AG04449 (cell line): Measurements from ENCODE around the gene JAM3.
"Not testable (repeated sequence)": the region's sequence is repeated elsewhere in the genome, so short reads cannot be mapped to it uniquely, and the experiment has no call there.

Source experiments
- CTCF ChIA-PET: fragments of 350-600 bp; formaldehyde crosslinking; extraction: SDS; loops from one replicate; lab custom pipeline; 2021; ENCODE audit warnings: antibody characterized with exemption; lab: Yijun Ruan, JAX
- POLR2A ChIA-PET: fragments of 400-600, 350-600 bp; formaldehyde crosslinking; extraction: SDS; loops from one replicate; lab custom pipeline; 2020; ENCODE audit warnings: antibody characterized with exemption, inconsistent platforms; lab: Yijun Ruan, JAX
- DNase-seq: peaks from one replicate; pipeline ENCODE4 v3.0.0-alpha.2; 2010; ENCODE audit warnings: low read depth, low spot score
- H3K4me3 ChIP-seq: 2 replicates; pipeline ENCODE4 v1.5.1; 2011; ENCODE audit warnings: low read depth, mild to moderate bottlenecking, control low read depth, low read length
- TF ChIP-seq, protein P1 (sequence below): IDR thresholded peaks from one replicate; pipeline ENCODE4 v1.5.1; 2011; ENCODE audit warnings: mild to moderate bottlenecking, moderate library complexity, low read length, control low read depth, inconsistent platforms; ENCODE audit not compliant: insufficient read depth; ENCODE audit errors: missing control alignments

The JAM3 gene

GRCh38 chr11:134178032-134178674, 109.3 kb downstream of the JAM3 start:
- POLR2A ChIA-PET: no interaction called here
- CTCF ChIA-PET: interaction anchor here (0.8 to 1.0 kb wide), 2 partner anchors 9 to 29 kb away, joined by 3 to 4 read pairs; no protein-coding TSS in a partner anchor
- TF ChIP-seq, protein P1, sequence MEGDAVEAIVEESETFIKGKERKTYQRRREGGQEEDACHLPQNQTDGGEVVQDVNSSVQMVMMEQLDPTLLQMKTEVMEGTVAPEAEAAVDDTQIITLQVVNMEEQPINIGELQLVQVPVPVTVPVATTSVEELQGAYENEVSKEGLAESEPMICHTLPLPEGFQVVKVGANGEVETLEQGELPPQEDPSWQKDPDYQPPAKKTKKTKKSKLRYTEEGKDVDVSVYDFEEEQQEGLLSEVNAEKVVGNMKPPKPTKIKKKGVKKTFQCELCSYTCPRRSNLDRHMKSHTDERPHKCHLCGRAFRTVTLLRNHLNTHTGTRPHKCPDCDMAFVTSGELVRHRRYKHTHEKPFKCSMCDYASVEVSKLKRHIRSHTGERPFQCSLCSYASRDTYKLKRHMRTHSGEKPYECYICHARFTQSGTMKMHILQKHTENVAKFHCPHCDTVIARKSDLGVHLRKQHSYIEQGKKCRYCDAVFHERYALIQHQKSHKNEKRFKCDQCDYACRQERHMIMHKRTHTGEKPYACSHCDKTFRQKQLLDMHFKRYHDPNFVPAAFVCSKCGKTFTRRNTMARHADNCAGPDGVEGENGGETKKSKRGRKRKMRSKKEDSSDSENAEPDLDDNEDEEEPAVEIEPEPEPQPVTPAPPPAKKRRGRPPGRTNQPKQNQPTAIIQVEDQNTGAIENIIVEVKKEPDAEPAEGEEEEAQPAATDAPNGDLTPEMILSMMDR: no peak

GRCh38 chr11:134181707-134182106, 112.8 kb downstream of the JAM3 start:
- H3K4me3 ChIP-seq: no peak overlapping the region
- TF ChIP-seq, protein P1: no peak
- no peak for DNase-seq
- POLR2A ChIA-PET: no interaction called here
- CTCF ChIA-PET: interaction anchor here (1.3 kb wide), 1 partner anchor 12 kb away, joined by 3 read pairs; no protein-coding TSS in a partner anchor

More at GRCh38 chr11:134178032-134178674, 109.3 kb downstream of the JAM3 start:
- DNase-seq: no peak
- no peak overlapping the region for H3K4me3 ChIP-seq

GRCh38 chr11:134188092-134188491, 119.2 kb downstream of the JAM3 start:
- DNase-seq, POLR2A ChIA-PET, H3K4me3 ChIP-seq: not testable (repeated sequence)
- CTCF ChIA-PET: interaction anchor here (0.6 to 0.9 kb wide), 2 partner anchors 9 to 33 kb away, joined by 3 to 4 read pairs; no protein-coding TSS in a partner anchor

GRCh38 chr11:134196756-134197155, 127.9 kb downstream of the JAM3 start:
- no peak overlapping the region for H3K4me3 ChIP-seq
- TF ChIP-seq, protein P1: no peak
- ChIA-PET CTCF (interaction anchor here (0.6 to 1.7 kb wide), 3 partner anchors 11 to 58 kb away, joined by 3 to 5 read pairs (median 3); no protein-coding TSS in a partner anchor), POLR2A (no interaction called here)
- DNase-seq: no peak

DNA sequence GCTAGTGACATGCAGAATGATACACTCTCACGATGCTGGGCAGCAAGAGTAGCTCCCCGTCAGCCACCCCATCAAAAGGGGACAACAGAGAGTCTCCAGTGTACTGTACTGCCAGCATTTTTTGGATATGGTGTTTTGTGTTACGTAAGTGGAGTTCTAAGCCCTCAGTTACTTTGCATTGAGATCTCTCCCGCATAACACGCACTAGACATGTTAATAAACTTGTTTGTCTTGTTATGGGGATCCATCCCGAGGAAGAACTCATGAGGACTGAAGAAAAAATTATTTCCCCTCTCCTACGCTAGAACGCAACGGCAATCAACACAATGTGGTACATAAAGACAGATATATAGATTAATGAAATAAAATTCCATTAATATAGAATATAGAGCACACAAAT, 130.7 kb downstream of the JAM3 start:
- ChIA-PET POLR2A (no interaction called here), CTCF (interaction anchor here (1.4 to 3.5 kb wide), 3 partner anchors 9 to 149 kb away, joined by 5 to 22 read pairs (median 6); no protein-coding TSS in a partner anchor)
- TF ChIP-seq, protein P1: no peak
- DNase-seq: no peak
- H3K4me3 ChIP-seq: no peak overlapping the region

DNA sequence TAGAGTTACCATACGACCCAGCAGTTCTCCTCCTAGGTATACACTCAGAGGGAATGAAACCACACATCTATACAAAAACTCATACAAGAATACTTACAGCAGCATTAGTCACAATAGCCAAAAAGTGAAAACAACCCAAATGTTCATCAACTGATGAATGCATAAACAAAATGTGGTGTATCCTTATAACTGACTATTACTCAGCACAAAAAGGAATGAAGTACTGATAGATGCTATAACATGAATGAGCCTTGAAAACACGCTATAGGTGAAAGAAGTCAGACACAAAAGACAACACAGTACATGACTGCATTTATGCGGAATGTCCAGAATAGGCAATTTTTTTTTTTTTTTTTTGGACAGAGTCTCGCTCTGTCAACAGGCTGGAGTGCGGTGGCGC, 131.8 kb downstream of the JAM3 start:
- no peak overlapping the region for H3K4me3 ChIP-seq
- POLR2A ChIA-PET: no interaction called here
- DNase-seq: no peak
- TF ChIP-seq, protein P1: no peak
- CTCF ChIA-PET: interaction anchor here (1.4 to 3.5 kb wide), 2 partner anchors 8 to 150 kb away, joined by 6 to 22 read pairs; no protein-coding TSS in a partner anchor
